Lung microvascular endothelial cell (primary cell): ENCODE measurements around the gene NRTN. TPM values are rescaled to one million over a fixed set of nuclear protein-coding genes. Genes with fewer than 3 reads are reported as not detected.
"Not testable (repeated sequence)": the region's sequence is repeated elsewhere in the genome, so short reads cannot be mapped to it uniquely, and the experiment has no call there.

Experiments used
- DNase-seq, 2 donors: peaks; one replicate each; pipeline versions ENCODE4 v3.0.0 to v3.0.0-alpha.2; 2010; ENCODE audit warnings: low read depth in 2 of 2
- total RNA-seq: library from RNA; depleted of rRNA; stranded (reverse); fragments of >200 nt; gene quantifications from 2 replicates; pipeline ENCODE4 v1.2.1, GENCODE V29; 2014

NRTN gene
- total RNA-seq, 1 donor from 2014 or later, result 0.99 TPM

GRCh38 chr19:5865772-5866171 is 60.9 kb downstream of the NRTN start:
- DNase-seq, result no peak

- no peak for DNase-seq
Observed at GRCh38 chr19:5867201-5868136, 62.6 kb downstream of the NRTN start.

GRCh38 chr19:5870986-5871394 is 66.1 kb downstream of the NRTN start:
- DNase-seq, result no peak

- DNase-seq, result no peak
Observed at GRCh38 chr19:5873617-5874199, 68.8 kb downstream of the NRTN start.

GRCh38 chr19:5874496-5874895 is 69.6 kb downstream of the NRTN start:
- DNase-seq, result not testable (repeated sequence)

- no peak for DNase-seq
Observed at GRCh38 chr19:5877427-5877826, 72.6 kb downstream of the NRTN start.

- no peak for DNase-seq
Observed at GRCh38 chr19:5877882-5878281, 73.0 kb downstream of the NRTN start.

Other genes with a start within 250 kb of the NRTN start
- gene TINCR, start 237.1 kb upstream of the NRTN start, total RNA-seq, result under 0.01 and 0.20 TPM in 2 replicates
- 16.6 and 24.2 TPM in 2 replicates for gene SAFB2, start 182.3 kb upstream of the NRTN start, total RNA-seq
- 27.9 and 38.5 TPM in 2 replicates for gene SAFB, start 182.0 kb upstream of the NRTN start, total RNA-seq
- gene MICOS13, start 124.6 kb upstream of the NRTN start, total RNA-seq, result 44.7 and 65.3 TPM in 2 replicates
- gene HSD11B1L, start 124.0 kb upstream of the NRTN start, total RNA-seq, result 6.1 and 9.1 TPM in 2 replicates
- 763 and 989 TPM in 2 replicates for gene RPL36, start 114.8 kb upstream of the NRTN start, total RNA-seq
- gene LONP1, start 84.9 kb upstream of the NRTN start, total RNA-seq, result 44.9 and 51.4 TPM in 2 replicates
- not detected in 2 replicates for gene CATSPERD, start 84.4 kb upstream of the NRTN start, total RNA-seq
- 0.22 and 0.40 TPM in 2 replicates for gene PRR22, start 20.3 kb upstream of the NRTN start, total RNA-seq
- gene DUS3L, start 13.9 kb upstream of the NRTN start, total RNA-seq, result 19.6 and 20.7 TPM in 2 replicates
- not detected in 2 replicates for gene FUT6, start 34.6 kb downstream of the NRTN start, total RNA-seq
- not detected in 2 replicates for gene FUT3, start 46.4 kb downstream of the NRTN start, total RNA-seq
- not detected in 2 replicates for gene FUT5, start 65.5 kb downstream of the NRTN start, total RNA-seq
- gene NDUFA11, start 98.7 kb downstream of the NRTN start, total RNA-seq, result 219 and 282 TPM in 2 replicates
- 3.9 and 7.7 TPM in 2 replicates for gene VMAC, start 99.8 kb downstream of the NRTN start, total RNA-seq
- 2.4 and 4.6 TPM in 2 replicates for gene CAPS, start 109.2 kb downstream of the NRTN start, total RNA-seq
- gene RANBP3, start 173.1 kb downstream of the NRTN start, total RNA-seq, result 18.5 and 25.4 TPM in 2 replicates